NCI-H526 treated with DMSO at 0.1 percent for 48 hours (cell line): Measurements from ENCODE around the gene TMEM170A.
"Not testable (repeated sequence)": the region's sequence is repeated elsewhere in the genome, so short reads cannot be mapped to it uniquely, and the experiment has no call there.

Source experiments
- DNase-seq: peaks from one replicate; lab custom pipeline; 2025; lab: John Stamatoyannopoulos, UW

The TMEM170A gene

GRCh38 chr16:75481475-75481874 is 17.0 kb upstream of the TMEM170A start:
- no peak for DNase-seq

GRCh38 chr16:75479421-75479990 is 15.0 kb upstream of the TMEM170A start:
- DNase-seq = no peak

GRCh38 chr16:75478480-75479345 is 14.2 kb upstream of the TMEM170A start:
- no peak for DNase-seq

DNA sequence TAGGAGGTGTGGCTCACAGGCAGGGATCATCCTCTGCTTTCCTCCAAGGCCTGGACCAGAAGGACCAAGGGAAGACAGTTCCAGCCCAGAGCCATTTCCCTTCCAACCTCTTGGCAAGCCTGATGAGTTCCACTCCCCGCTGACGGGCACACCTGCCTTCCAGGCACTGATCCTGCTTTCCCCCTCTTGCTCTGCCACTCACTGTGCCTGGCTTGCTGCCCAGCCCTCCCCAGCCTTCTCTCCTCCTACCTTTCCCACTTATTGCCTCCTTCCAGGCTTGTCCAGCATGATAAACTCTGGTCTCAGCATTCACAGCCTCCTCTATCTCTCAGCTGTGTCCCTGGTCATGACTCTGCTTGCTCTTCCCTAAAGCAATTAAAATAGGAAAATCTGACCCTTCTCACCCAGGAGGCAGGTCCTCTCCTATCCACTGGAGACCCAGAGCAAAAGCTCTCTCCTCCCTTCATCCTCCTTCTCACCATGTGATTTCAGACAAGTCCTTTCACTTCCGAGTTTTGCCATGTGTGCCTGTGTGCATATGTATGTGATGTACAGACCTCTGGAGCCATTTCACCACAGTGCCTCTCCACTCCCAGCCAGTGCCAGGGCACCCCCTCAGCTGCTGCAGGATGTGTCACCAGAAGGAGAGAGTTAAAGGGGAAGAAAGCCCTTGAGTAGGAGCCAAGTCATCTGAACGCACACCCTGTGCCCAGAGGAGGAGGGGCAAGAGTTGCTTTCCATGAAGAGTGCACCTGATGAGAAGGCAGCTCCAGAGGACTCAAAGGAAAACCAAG is 13.4 kb upstream of the TMEM170A start:
- DNase-seq = no peak

- DNase-seq = no peak
These were observed 12.3 kb upstream of the TMEM170A start for GRCh38 chr16:75476817-75477216.

DNA sequence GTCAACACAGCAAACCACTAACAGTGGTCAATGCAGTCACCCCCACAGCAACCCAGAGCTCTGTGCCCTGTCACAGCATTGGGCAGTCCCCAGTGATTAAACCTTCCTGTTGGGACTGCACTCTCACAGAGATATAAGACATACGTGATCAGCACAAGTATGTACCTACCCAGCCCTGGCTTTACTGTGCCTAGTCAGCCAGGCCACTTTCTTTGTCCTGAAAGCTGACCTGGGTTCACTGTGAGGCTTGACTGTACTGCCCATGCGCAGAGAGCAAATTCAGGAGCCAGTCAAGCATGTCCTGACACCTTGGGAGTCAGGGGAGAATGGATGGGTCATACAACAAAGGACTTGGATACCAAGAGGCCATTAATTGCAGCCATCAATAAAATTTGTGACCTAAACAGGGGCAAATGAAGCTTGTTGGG is 10.9 kb upstream of the TMEM170A start:
- no peak for DNase-seq

DNA sequence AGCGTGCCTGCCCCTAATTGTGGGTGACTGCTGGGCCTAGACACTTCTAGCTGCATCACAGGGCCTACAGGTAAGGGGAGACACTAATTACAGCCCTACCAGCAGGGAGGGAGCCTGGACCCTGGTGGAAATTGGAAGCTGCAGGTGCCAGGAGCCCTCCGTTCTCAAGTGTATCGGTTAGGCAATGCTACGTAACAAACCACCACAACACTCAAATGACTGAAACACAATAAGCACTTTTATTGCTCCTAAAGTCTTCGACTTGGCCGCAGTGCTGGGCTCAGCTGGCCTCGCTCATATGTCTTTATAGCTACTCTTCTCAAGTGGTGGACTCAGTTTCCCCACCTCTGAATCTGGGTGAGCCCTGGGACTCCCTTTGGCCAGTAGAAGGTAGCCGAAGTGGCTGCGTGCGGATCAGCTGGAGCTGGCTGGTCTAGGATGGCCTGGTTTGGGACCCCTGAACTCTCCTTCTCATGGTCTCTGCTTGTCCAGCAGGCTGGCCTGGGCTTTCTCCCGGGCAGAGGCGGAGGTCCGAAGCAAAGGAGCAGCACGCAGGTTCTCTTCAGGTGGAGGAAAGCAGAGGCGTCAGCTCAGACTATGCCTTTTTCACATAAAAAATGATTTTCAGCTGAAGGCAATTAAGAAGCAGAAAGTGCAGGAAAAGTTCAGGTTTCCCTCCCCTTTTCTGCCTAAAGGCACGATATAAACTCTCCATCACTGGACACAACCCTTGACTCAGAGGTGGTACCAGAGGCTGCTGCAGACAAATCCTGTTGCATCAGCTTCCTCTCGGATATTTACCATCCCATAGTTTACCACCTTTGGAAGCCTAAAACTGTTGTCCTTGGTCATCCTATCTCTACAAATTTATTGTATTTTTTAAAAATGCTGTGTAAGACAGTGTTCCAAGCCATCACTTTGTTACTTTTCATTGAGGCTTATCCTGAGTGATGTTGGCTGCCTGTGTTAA is 8.7 kb upstream of the TMEM170A start:
- no peak for DNase-seq

GRCh38 chr16:75471723-75472633 is 7.5 kb upstream of the TMEM170A start:
- peak; percentile 40 for DNase-seq

DNA sequence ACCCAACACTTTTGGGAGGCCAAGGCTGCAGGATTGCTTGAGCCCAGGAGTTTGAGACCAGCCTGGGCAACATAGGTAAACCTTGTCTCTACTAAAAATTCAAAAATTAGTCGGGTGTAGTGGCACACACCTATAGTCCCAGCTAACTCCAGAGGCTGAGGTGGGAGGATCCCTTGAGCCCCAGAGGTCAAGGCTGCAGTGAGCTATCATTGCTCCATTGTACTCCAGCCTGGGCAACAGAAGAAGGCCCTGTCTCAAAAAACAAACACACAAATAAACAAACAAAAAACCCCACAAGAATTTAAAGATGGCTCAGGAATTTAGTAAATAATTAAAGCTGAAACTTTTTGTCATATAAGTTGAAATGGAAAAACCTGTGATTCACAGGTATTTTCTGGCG is 2.3 kb upstream of the TMEM170A start:
- no peak for DNase-seq

DNA sequence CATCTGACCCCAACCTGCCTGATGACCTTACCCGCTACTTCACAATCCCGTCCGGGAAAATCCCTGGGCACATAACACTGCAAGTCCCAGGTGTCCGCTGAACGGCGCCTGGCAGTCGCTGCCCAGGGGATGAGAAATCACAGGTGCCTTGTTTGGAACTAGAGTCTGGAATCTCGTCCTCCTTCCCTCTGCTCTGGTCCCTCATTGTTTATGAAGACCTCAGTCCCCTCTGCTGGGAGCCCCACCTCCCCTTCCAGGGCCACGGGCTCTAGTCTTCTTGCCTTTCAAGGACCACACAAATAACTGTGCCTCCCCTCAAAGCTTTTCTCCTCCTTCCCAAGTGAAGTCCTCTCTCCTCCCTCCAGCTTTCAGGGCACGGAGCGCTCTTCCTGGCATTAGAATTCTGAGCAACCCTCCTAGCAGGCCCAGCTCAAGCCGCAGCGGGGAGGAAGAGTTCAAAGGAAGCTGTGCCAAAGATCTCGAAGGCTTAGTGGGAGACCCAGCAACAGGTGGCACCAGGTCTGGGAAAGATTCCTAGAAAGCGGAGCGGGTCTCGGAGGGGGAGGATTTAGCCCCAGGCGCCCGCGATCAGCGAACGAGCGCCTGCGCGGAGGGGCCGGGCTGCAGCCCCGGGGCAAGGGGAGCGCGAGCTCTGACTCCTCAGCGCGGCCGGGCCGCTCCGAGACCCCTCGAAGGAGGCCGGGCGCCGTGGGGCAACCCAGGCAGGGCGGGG is 934 bp downstream of the TMEM170A start:
- DNase-seq = not testable (repeated sequence)

DNA sequence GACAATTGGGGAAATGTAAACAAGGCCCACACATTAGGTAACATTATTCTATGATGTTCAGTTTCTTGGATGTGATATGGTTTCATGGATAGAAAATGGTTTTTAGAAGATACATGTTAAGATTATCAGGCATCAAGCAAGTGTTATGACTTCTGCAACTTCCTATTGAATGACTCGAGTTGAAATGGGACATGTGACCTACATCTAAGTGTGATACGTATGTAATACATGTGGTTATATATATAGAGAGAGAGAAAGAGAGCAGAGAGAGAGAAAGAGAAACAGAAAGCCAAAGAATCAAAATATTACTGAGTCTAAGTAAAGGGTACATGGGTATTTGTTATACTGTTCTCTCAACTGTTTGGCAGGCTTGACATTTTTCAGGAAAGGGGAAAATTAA is 1.7 kb downstream of the TMEM170A start:
- no peak for DNase-seq

- DNase-seq = no peak
These were observed 2.9 kb downstream of the TMEM170A start for GRCh38 chr16:75461575-75461974.

- DNase-seq = no peak
These were observed 4.0 kb downstream of the TMEM170A start for GRCh38 chr16:75460446-75460845.

DNA sequence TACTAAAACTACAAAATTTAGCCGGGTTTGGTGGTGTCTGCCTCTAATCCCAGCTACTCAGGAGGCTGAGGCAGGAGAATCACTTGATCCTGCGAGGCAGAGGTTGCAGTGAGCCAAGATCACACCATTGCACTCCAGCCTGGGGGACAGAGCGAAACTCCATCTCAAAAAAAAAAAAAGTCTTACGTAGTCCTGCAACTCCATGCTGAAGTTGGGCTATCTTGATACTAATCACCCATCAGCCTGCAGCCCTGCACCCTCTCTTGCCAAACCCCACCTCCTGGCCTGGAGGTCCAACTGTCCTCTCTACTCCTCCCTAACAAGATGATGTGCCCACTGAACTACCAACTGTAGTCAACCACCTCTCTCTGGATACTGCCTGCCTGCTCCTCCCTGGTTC is 4.8 kb downstream of the TMEM170A start:
- no peak for DNase-seq

- DNase-seq = no peak
These were observed 6.0 kb downstream of the TMEM170A start for GRCh38 chr16:75458439-75458838.

DNA sequence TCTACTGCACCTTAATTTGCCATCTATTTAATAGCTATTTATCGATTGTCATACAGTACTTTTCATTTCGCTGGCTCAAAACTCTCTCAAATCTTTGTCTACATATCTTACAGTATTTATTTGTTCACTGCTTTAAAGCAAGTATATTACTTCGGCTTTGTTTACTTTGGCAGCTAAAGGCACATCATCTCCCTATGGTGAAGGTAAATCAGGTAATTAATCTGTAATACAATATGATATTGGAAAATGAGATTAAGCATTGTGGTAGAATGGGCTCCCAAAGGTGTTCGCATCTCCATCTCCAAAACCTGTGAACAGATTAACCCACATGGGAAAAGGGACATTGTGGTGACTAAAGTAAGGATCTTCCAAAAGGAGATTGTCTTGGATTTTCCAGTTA is 6.5 kb downstream of the TMEM170A start:
- DNase-seq = no peak

GRCh38 chr16:75457485-75458021 is 6.9 kb downstream of the TMEM170A start:
- no peak for DNase-seq

GRCh38 chr16:75456971-75457370 is 7.5 kb downstream of the TMEM170A start:
- no peak for DNase-seq

DNA sequence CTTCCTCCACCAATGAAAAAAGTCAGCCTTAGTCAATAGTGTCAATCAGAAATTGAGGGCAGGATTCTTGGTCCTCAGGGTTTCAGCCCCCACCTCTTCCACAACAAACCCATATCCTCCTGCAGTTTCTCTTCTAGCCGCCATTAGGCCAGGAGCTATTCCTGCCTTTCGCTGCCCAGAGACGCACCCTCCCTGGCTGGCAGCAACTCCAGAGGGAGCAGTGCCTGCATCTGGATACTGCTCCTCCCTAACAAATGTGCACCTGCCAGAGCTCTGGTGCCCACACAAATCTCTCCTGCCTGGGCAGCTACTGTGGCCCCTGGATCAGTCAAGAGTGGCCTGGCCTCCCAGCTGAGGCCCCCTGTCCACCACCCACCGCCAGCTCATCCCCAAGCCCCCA is 8.0 kb downstream of the TMEM170A start:
- not testable (repeated sequence) for DNase-seq

DNA sequence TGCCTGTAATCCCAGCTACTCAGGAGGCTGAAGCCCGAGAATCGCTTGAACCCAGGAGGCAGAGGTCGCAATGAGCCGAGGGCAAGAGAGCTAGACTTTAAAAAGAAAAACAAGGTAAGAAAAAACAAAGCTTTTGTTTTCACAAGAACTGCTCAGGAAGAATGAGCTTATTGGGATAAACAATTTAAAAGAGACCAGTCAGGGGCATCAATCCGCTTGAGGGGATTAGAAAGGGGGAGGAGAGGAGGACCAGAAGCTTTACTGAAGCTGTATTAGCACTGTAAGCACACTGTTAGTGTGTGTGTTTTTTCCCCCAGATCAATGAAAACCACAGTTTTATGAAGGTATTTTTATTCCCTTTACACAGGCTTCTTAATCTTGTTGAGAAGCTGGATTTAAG is 8.8 kb downstream of the TMEM170A start:
- no peak for DNase-seq
